H7 (cell line): ENCODE results near the gene SPDYE16. TPM values are rescaled to one million over a fixed set of nuclear protein-coding genes. Genes with fewer than 3 reads are reported as not detected.
"Not testable (repeated sequence)": the region's sequence is repeated elsewhere in the genome, so short reads cannot be mapped to it uniquely, and the experiment has no call there.

ENCODE experiments used
- DNase-seq: peaks from one replicate; pipeline ENCODE4 v3.0.0; 2012
- H3K27me3 ChIP-seq: 2 replicates; pipeline ENCODE4 v1.6.0; 2011; ENCODE audit warnings: mild to moderate bottlenecking, low read length; ENCODE audit not compliant: control insufficient read depth, insufficient read depth
- H3K36me3 ChIP-seq: replicated peaks from 2 replicates; pipeline ENCODE4 v1.5.1; 2011; ENCODE audit warnings: low read length; ENCODE audit not compliant: control insufficient read depth, insufficient read depth
- H3K4me3 ChIP-seq: 2 replicates; pipeline ENCODE4 v1.5.1; 2011; ENCODE audit warnings: low read depth, mild to moderate bottlenecking, control low read depth, low read length, moderate library complexity; ENCODE audit not compliant: insufficient read depth
- total RNA-seq: library from RNA; depleted of rRNA; stranded (reverse); fragments of >200 nt; shearing (Covaris generic); gene quantifications from 2 replicates; pipeline ENCODE4 v1.2.3, GENCODE V29; 2014

The SPDYE16 gene
- total RNA-seq, 1 experiment from 2014 or later, result not detected

- H3K36me3 ChIP-seq, H3K27me3 ChIP-seq, H3K4me3 ChIP-seq: not testable (repeated sequence)
- peak; percentile 8 for DNase-seq
Measured at GRCh38 chr7:76502836-76503235, 40.3 kb downstream of the SPDYE16 start.

- DNase-seq, result peak; percentile 17
Measured at GRCh38 chr7:76502224-76502623, 40.9 kb downstream of the SPDYE16 start.

GRCh38 chr7:76499924-76500241 is 43.2 kb downstream of the SPDYE16 start:
- DNase-seq, H3K27me3 ChIP-seq, H3K4me3 ChIP-seq: not testable (repeated sequence)

More at GRCh38 chr7:76502224-76502623, 40.9 kb downstream of the SPDYE16 start:
- not testable (repeated sequence) for H3K27me3 ChIP-seq, H3K4me3 ChIP-seq, H3K36me3 ChIP-seq

GRCh38 chr7:76499201-76499923 is 43.7 kb downstream of the SPDYE16 start:
- H3K27me3 ChIP-seq, H3K4me3 ChIP-seq, H3K36me3 ChIP-seq, DNase-seq: not testable (repeated sequence)

More at GRCh38 chr7:76499924-76500241, 43.2 kb downstream of the SPDYE16 start:
- H3K36me3 ChIP-seq, result not testable (repeated sequence)

GRCh38 chr7:76498583-76499200 is 44.4 kb downstream of the SPDYE16 start:
- not testable (repeated sequence) for H3K27me3 ChIP-seq, H3K4me3 ChIP-seq, H3K36me3 ChIP-seq, DNase-seq

- H3K36me3 ChIP-seq, H3K4me3 ChIP-seq: not testable (repeated sequence)
Measured at GRCh38 chr7:76497918-76498582, 45.0 kb downstream of the SPDYE16 start.

GRCh38 chr7:76495717-76496116 is 47.4 kb downstream of the SPDYE16 start:
- H3K36me3 ChIP-seq, DNase-seq, H3K27me3 ChIP-seq, H3K4me3 ChIP-seq: not testable (repeated sequence)

More at GRCh38 chr7:76497918-76498582, 45.0 kb downstream of the SPDYE16 start:
- DNase-seq, H3K27me3 ChIP-seq: not testable (repeated sequence)

GRCh38 chr7:76492139-76492538 is 51.0 kb downstream of the SPDYE16 start:
- H3K27me3 ChIP-seq, H3K4me3 ChIP-seq, DNase-seq, H3K36me3 ChIP-seq: not testable (repeated sequence)

- not testable (repeated sequence) for DNase-seq, H3K4me3 ChIP-seq
Measured at GRCh38 chr7:76487969-76488368, 55.1 kb downstream of the SPDYE16 start.

GRCh38 chr7:76486618-76487017 is 56.5 kb downstream of the SPDYE16 start:
- H3K36me3 ChIP-seq, DNase-seq, H3K27me3 ChIP-seq, H3K4me3 ChIP-seq: not testable (repeated sequence)

More at GRCh38 chr7:76487969-76488368, 55.1 kb downstream of the SPDYE16 start:
- not testable (repeated sequence) for H3K27me3 ChIP-seq, H3K36me3 ChIP-seq

- not testable (repeated sequence) for H3K36me3 ChIP-seq, DNase-seq, H3K4me3 ChIP-seq, H3K27me3 ChIP-seq
Measured at GRCh38 chr7:76485822-76486610, 57.1 kb downstream of the SPDYE16 start.

- H3K4me3 ChIP-seq, H3K36me3 ChIP-seq, DNase-seq, H3K27me3 ChIP-seq: not testable (repeated sequence)
Measured at GRCh38 chr7:76484456-76484855, 58.6 kb downstream of the SPDYE16 start.

GRCh38 chr7:76483081-76483480 is 60.0 kb downstream of the SPDYE16 start:
- H3K36me3 ChIP-seq, H3K27me3 ChIP-seq, DNase-seq, H3K4me3 ChIP-seq: not testable (repeated sequence)

- H3K36me3 ChIP-seq, result not testable (repeated sequence)
Measured at GRCh38 chr7:76482660-76483059, 60.4 kb downstream of the SPDYE16 start.

More at GRCh38 chr7:76482660-76483059, 60.4 kb downstream of the SPDYE16 start:
- DNase-seq, result peak; percentile 15
- not testable (repeated sequence) for H3K4me3 ChIP-seq, H3K27me3 ChIP-seq
